KMS-11 (cell line): ENCODE results near the gene CARD19.
A peak's percentile ranks its signal among the peaks of the same experiment; 100 is the strongest.

ENCODE experiments used
- H2AFZ ChIP-seq: fragments of 200-600 bp; sonication (generic); 2 replicates; pipeline ENCODE4 v1.6.1; 2016; ENCODE audit warnings: antibody characterized with exemption, mixed run types, low read depth
- H3K27ac ChIP-seq: fragments of 200-600 bp; sonication (generic); 2 replicates; pipeline ENCODE4 v1.6.1; 2016; ENCODE audit warnings: mild to moderate bottlenecking, mixed run types
- H3K27me3 ChIP-seq: fragments of 200-600 bp; sonication (generic); 2 replicates; pipeline ENCODE4 v1.6.1; 2017; ENCODE audit warnings: mild to moderate bottlenecking, low read depth, mixed run types, moderate library complexity; ENCODE audit not compliant: insufficient read depth
- H3K36me3 ChIP-seq: fragments of 200-600 bp; sonication (generic); 2 replicates; pipeline ENCODE4 v1.6.1; 2017; ENCODE audit warnings: mild to moderate bottlenecking, mixed run types; ENCODE audit not compliant: insufficient read depth
- H3K4me1 ChIP-seq: fragments of 200-600 bp; sonication (generic); 2 replicates; pipeline ENCODE4 v1.6.1; 2016; ENCODE audit warnings: mild to moderate bottlenecking, low read depth, mixed run types; ENCODE audit not compliant: poor library complexity, severe bottlenecking
- H3K4me2 ChIP-seq: fragments of 200-600 bp; sonication (generic); 2 replicates; pipeline ENCODE4 v1.7.0; 2016; ENCODE audit warnings: mild to moderate bottlenecking, mixed run types
- H3K4me3 ChIP-seq: fragments of 200-600 bp; sonication (generic); IDR thresholded peaks from 2 replicates; pipeline ENCODE4 v1.6.1; 2017; ENCODE audit warnings: low read depth, low read length, mixed read lengths; ENCODE audit not compliant: insufficient read depth
- H3K79me2 ChIP-seq: fragments of 200-600 bp; sonication (generic); 2 replicates; pipeline ENCODE4 v1.6.1; 2016; ENCODE audit warnings: low read depth, mixed run types; ENCODE audit not compliant: insufficient read depth
- H3K9ac ChIP-seq: fragments of 200-600 bp; sonication (generic); 2 replicates; pipeline ENCODE4 v1.6.1; 2016; ENCODE audit warnings: mild to moderate bottlenecking, mixed run types
- H4K20me1 ChIP-seq: fragments of 200-600 bp; sonication (generic); 2 replicates; pipeline ENCODE4 v1.6.1; 2016; ENCODE audit warnings: mild to moderate bottlenecking, mixed run types; ENCODE audit not compliant: insufficient read depth
- TF ChIP-seq, protein P1 (sequence below): fragments of 200-600 bp; sonication (generic); conservative IDR thresholded peaks from 2 replicates; pipeline ENCODE4 v1.6.1; 2017; ENCODE audit warnings: low read depth, mild to moderate bottlenecking, antibody characterized with exemption, low read length, moderate library complexity, mixed read lengths

CARD19 gene

DNA sequence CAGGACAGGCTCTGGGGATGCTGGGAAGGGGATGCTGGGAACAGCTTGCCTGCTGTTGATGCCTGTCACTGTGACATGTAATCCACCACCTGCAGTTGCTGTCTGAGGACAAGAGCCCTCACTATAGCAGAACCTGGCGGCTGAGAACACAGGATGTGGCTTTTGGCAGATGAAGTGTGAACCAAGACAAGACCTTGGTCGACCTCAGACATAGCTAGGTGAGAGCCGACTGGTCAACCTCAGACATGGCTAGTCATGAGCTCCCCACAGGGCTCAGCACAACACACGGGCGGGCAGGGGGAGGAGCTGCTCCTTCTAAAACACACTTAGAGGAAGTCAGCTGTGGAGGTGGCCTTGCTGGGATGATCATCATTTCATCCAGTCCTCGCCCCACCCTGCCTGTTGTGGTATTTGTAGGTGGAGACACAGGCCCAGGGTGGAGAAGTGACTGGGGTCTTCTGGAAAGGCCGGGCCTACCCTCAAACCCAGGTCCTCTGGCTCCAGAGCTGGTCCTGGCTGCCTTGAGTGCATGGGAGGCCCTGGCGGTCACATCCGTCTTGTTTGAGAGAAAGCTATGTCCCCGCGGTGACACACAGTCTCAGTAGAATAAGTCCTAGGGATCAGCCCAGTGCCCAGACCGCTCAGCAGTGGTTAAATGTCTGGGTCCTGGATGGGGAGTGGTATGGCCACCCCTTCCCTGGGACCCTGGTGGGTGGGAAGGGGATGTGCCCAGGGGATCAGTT is 31.5 kb upstream of the CARD19 start:
- H3K4me2 ChIP-seq: peak overlapping the region; percentile 68
- H3K27me3 ChIP-seq: no peaks in the 10 kb centered on the region
- H4K20me1 ChIP-seq: no peaks in the 10 kb centered on the region
- H3K27ac ChIP-seq: peak overlapping the region; percentile 85
- H3K36me3 ChIP-seq: no peaks in the 10 kb centered on the region
- H3K79me2 ChIP-seq: 0 out of 2 replicates have a peak, but pooled peaks cover 12% of the 10 kb centered on the region
- peak overlapping the region; percentile 43; the same call in 1 of the 2 replicates for H2AFZ ChIP-seq
- H3K4me3 ChIP-seq: no peak overlapping the region
- H3K4me1 ChIP-seq: peaks cover 65% of the 10 kb centered on the region
- TF ChIP-seq, protein P1, sequence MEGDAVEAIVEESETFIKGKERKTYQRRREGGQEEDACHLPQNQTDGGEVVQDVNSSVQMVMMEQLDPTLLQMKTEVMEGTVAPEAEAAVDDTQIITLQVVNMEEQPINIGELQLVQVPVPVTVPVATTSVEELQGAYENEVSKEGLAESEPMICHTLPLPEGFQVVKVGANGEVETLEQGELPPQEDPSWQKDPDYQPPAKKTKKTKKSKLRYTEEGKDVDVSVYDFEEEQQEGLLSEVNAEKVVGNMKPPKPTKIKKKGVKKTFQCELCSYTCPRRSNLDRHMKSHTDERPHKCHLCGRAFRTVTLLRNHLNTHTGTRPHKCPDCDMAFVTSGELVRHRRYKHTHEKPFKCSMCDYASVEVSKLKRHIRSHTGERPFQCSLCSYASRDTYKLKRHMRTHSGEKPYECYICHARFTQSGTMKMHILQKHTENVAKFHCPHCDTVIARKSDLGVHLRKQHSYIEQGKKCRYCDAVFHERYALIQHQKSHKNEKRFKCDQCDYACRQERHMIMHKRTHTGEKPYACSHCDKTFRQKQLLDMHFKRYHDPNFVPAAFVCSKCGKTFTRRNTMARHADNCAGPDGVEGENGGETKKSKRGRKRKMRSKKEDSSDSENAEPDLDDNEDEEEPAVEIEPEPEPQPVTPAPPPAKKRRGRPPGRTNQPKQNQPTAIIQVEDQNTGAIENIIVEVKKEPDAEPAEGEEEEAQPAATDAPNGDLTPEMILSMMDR: no peak
- H3K9ac ChIP-seq: peak overlapping the region; percentile 18; the same call in 1 of the 2 replicates

DNA sequence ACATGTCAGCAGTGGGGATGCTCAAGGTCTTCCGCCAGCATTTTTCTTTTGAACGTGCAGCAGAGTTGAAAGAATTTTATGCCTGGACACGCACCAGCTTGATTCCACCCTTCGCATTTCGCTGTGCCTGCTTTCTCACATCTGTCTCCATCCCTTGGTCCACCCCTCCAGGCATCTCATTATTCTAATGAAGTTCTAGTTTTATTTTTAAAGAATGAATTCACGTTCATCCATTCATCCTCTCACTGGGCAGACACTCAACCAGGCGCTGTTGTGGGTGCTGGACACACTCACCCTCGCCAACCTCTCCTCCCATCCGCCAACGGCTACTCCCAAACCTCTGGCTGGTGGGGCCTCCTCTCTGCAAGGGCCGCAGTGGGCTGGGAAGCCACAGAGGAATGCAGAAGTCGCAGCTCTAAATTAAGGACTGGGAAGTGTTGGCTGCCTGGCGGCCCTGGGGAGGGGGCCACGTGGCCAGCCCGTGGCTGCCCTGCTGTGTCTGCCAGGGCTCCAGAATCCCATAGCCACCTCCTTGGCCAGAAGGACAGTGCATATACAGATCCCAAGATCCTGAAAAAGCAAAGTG is 30.8 kb upstream of the CARD19 start:
- Histone ChIP-seq H3K27ac (peak overlapping the region; percentile 85), H2AFZ (no peak overlapping the region), H4K20me1 (no peaks in the 10 kb centered on the region), H3K4me2 (peak overlapping the region; percentile 68), H3K9ac (no peak overlapping the region), H3K36me3 (no peaks in the 10 kb centered on the region), H3K79me2 (0 out of 2 replicates have a peak, but pooled peaks cover 12% of the 10 kb centered on the region), H3K4me1 (peaks cover 58% of the 10 kb centered on the region), H3K27me3 (no peaks in the 10 kb centered on the region), H3K4me3 (no peak overlapping the region)
- TF ChIP-seq, protein P1: no peak

DNA sequence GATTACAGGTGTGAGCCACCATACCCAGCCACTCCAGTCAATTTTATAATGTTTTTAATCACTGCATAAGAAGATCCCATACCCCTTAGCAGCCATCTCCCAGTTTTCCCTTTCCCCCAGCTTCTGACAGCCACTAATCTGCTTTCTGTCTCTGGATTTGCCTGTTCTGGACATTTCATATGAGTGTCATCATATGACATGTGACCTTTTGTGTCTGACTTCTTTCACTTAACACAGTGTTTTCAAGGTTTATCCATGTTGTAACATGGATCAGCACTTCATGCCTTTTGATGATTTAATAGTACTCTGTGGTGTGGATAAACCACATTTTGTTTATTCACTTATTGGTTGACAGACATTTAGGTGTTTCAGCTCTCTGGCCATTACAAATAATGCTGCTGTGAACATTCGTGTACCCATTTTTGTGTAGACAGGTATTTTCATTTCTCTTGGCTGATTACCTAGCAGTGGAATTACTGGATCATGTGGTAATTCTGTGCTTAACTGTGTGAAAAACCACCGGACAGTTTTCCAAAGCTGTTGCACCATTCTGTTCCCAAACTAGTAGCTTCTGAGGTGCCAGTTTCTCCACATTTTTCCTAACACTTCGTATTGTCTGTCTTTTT is 28.9 kb upstream of the CARD19 start:
- Histone ChIP-seq H3K9ac (no peak overlapping the region), H4K20me1 (no peaks in the 10 kb centered on the region), H3K4me2 (no peak overlapping the region), H3K4me1 (peaks cover 50% of the 10 kb centered on the region), H2AFZ (no peak overlapping the region), H3K79me2 (0 out of 2 replicates have a peak, but pooled peaks cover 12% of the 10 kb centered on the region), H3K36me3 (no peaks in the 10 kb centered on the region), H3K4me3 (no peak overlapping the region), H3K27me3 (no peaks in the 10 kb centered on the region), H3K27ac (no peak overlapping the region)
- TF ChIP-seq, protein P1: no peak

DNA sequence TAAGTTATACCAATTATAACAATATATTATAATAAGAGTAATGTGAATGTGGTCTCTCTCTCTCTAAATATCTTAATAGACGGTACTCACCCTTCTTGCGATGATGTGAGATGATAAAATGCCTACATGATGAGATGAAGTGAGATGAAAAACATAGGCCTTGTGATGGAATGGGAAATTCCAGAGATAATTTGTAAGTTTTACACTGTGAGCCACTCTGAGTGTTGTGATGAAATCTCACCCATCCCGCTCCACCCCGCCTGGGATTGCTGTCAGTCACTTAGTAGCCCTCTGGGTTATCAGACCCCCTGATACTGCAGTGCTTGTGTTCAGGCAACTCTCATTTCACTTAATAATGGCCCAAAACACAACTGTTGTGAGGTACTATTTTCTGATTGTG is 27.1 kb upstream of the CARD19 start:
- Histone ChIP-seq H3K9ac (no peak overlapping the region), H3K4me1 (peaks cover 40% of the 10 kb centered on the region), H2AFZ (no peak overlapping the region), H3K36me3 (no peaks in the 10 kb centered on the region), H3K79me2 (no peaks in the 10 kb centered on the region), H3K4me3 (no peak overlapping the region), H4K20me1 (no peaks in the 10 kb centered on the region), H3K4me2 (no peak overlapping the region), H3K27me3 (no peaks in the 10 kb centered on the region), H3K27ac (no peak overlapping the region)
- TF ChIP-seq, protein P1: no peak
